BJ (cell line): ENCODE results near the gene EHBP1L1. TPM values are rescaled to one million over a fixed set of nuclear protein-coding genes. Genes with fewer than 3 reads are reported as not detected.
A peak's percentile ranks its signal among the peaks of the same experiment; 100 is the strongest.

Experiments used
- CTCF ChIA-PET: fragments of 350-600 bp; formaldehyde crosslinking; extraction: SDS; loops from one replicate; lab custom pipeline; 2021; ENCODE audit warnings: antibody characterized with exemption, inconsistent platforms; lab: Yijun Ruan, JAX
- POLR2A ChIA-PET: fragments of 300-600 bp; sonication (Branson Sonifier 250); formaldehyde crosslinking; extraction: SDS; loops from one replicate; lab custom pipeline; 2021; ENCODE audit warnings: antibody characterized with exemption; lab: Charles Lee
- DNase-seq: peaks from one replicate; pipeline ENCODE4 v3.0.0-alpha.2; 2011; ENCODE audit warnings: low read depth
- H3K27me3 ChIP-seq: 2 replicates; pipeline ENCODE4 v1.6.0; 2011; ENCODE audit warnings: low read length; ENCODE audit not compliant: control insufficient read depth, insufficient read depth
- H3K36me3 ChIP-seq: 2 replicates; pipeline ENCODE4 v1.5.1; 2011; ENCODE audit warnings: low read length; ENCODE audit not compliant: control insufficient read depth, insufficient read depth
- H3K4me3 ChIP-seq: 2 replicates; pipeline ENCODE4 v1.5.1; 2011; ENCODE audit warnings: low read depth, mild to moderate bottlenecking, control low read depth, low read length
- polyA plus RNA-seq: library from polyadenylated mRNA; depleted of rRNA; stranded (reverse); fragments of >200 nt; gene quantifications from 2 replicates; pipeline ENCODE4 v1.2.3, GENCODE V29; 2011
- TF ChIP-seq, protein P1 (sequence below): IDR thresholded peaks from 2 replicates; pipeline ENCODE4 v1.5.1; 2011; ENCODE audit warnings: low read depth, mild to moderate bottlenecking, control low read depth, inconsistent platforms, low read length, moderate library complexity; ENCODE audit not compliant: insufficient read depth

The EHBP1L1 gene
- polyA plus RNA-seq, 1 experiment: 30.9 TPM

DNA sequence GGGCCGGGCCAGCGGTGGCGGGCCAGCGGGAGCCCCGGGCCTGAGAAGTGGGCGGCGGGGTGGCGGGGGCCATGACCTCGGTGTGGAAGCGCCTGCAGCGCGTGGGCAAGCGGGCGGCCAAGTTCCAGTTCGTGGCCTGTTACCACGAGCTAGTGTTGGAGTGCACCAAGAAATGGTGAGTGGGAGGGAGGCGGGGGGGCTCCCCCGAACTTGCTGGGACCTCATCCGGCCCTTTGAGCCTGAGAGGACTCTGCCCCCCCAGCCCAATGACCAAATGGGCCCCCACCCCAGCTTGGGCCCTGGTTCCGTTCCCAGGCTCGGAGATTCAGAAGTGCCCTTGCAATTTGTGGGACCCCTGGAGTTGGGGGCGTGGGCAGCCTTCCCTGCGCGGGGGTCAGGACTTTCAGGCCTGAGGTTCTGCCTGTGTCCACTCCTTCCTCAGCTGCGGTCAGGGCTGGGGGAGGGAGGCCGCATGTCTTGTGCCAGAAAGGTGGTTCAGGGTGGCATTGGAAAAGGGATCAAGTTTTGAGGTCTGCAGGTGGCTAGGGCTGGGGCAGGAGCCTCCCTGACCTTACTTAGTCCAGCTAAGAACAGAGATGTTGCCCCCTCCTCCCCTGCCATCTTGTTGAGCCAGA is 496 bp downstream of the EHBP1L1 start:
- CTCF ChIA-PET: interaction anchor here (0.6 to 3.9 kb wide), 9 partner anchors 10 to 159 kb away, joined by 3 to 25 read pairs (median 5); partner anchors contain the start of gene KCNK7

DNA sequence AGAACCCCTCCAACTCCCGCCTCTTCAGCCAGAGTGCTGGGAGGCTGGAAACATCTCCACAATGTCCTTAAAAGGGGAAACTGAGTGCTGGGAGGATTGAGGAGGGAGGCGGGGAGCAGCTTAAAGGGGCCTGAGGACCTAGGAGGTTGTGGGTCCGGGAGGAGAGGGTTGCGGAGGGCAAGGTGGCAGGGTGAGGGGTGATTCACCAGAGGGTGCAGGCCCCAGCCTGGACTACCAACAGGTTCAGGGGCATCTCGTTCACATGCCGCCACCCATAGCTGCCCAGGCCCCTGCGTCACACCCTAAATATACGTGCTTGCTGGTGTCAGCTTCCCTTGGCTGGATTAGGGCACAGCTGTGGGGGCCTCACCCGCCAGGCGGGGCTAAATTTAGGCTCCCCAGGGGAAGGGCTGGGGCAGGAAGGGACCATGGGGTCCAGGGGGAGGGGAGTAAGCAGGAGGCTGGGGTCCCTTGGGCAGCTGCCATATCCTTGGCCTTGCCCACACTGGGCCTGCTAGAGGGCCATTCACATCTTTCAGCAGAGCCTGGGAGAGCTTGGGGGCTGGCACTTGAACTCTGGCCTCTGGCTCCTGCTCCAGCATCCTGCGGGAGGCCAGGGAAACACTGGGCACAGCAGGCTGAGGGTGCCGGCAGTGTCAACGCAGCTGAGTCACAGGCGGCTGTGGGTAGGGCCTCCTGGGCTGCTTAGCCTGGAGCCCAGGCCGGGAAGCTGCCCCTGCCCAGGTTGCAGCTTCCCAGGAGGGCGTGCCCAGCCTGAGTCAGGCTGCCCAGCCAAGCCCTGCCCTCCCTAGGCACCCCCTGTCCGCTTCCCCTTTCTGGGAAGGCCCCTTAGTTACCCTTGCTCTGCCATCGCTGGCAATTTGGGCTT is 1.3 kb downstream of the EHBP1L1 start:
- no peak for DNase-seq
- H3K4me3 ChIP-seq: peak overlapping the region; percentile 74
- ChIA-PET POLR2A (interaction anchor here (0.6 kb wide), 1 partner anchor 145 kb away, joined by 9 read pairs; no protein-coding TSS in a partner anchor), CTCF (interaction anchor here (0.6 to 3.9 kb wide), 10 partner anchors 9 to 160 kb away, joined by 3 to 25 read pairs (median 4); partner anchors contain the start of genes KCNK7 and PCNX3)
- peaks cover 30% of the 10 kb centered on the region for H3K36me3 ChIP-seq
- H3K27me3 ChIP-seq: no peaks in the 10 kb centered on the region
- TF ChIP-seq, protein P1, sequence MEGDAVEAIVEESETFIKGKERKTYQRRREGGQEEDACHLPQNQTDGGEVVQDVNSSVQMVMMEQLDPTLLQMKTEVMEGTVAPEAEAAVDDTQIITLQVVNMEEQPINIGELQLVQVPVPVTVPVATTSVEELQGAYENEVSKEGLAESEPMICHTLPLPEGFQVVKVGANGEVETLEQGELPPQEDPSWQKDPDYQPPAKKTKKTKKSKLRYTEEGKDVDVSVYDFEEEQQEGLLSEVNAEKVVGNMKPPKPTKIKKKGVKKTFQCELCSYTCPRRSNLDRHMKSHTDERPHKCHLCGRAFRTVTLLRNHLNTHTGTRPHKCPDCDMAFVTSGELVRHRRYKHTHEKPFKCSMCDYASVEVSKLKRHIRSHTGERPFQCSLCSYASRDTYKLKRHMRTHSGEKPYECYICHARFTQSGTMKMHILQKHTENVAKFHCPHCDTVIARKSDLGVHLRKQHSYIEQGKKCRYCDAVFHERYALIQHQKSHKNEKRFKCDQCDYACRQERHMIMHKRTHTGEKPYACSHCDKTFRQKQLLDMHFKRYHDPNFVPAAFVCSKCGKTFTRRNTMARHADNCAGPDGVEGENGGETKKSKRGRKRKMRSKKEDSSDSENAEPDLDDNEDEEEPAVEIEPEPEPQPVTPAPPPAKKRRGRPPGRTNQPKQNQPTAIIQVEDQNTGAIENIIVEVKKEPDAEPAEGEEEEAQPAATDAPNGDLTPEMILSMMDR: no peak

More for the DNA sequence above, 496 bp downstream of the EHBP1L1 start:
- DNase-seq: no peak
- peaks cover 27% of the 10 kb centered on the region for H3K36me3 ChIP-seq
- POLR2A ChIA-PET: interaction anchor here (0.6 kb wide), 1 partner anchor 144 kb away, joined by 9 read pairs; no protein-coding TSS in a partner anchor
- H3K27me3 ChIP-seq: no peaks in the 10 kb centered on the region
- H3K4me3 ChIP-seq: peak overlapping the region; percentile 74
- TF ChIP-seq, protein P1: no peak

DNA sequence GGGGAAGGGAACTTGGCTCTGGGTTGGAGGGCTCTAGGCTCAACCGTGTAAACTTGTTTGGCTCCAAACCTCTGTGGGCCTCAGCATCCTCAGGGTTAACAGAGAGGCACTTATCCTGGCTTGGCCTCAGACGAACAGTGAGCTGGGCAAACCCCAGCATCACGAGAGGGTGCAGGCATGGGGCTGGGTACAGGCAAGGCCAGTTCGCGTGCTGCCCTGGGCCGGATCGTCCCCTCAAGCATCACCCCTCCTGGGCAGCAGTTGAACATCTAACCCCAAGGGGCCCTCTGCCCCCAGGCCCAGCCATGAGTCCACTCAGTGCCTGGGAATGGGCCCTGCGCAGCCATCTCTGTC is 1.9 kb downstream of the EHBP1L1 start:
- H3K4me3 ChIP-seq: peak overlapping the region; percentile 74
- ChIA-PET CTCF (interaction anchor here (1.0 to 3.9 kb wide), 6 partner anchors 9 to 37 kb away, joined by 3 to 25 read pairs (median 8); partner anchors contain the start of genes KCNK7 and PCNX3), POLR2A (no interaction called here)
- peaks cover 30% of the 10 kb centered on the region for H3K36me3 ChIP-seq
- DNase-seq: no peak
- TF ChIP-seq, protein P1: no peak
- H3K27me3 ChIP-seq: no peaks in the 10 kb centered on the region

DNA sequence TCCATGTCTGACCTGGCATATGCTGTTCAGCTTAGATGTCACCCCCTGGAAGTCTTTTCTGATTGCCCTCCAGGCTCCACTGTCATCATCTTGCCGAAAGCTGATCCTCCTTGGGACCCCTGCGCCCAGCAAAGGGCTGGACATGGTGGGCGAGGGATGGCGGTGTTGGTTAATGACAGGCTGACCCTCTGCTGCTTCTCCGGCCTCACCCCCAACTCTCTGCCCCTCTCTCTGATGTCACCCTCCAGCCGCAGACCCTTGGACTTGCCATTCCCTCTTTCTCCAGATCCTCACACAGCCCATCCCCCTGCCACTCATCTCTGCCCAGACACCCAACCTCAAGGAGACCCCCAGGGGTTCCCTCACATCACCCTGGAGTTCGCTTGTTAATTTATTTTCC is 2.3 kb downstream of the EHBP1L1 start:
- peaks cover 30% of the 10 kb centered on the region for H3K36me3 ChIP-seq
- ChIA-PET CTCF (interaction anchor here (0.7 to 3.9 kb wide), 6 partner anchors 8 to 38 kb away, joined by 3 to 25 read pairs (median 8); partner anchors contain the start of gene KCNK7), POLR2A (interaction anchor here (0.6 kb wide), 1 partner anchor 159 kb away, joined by 3 read pairs; no protein-coding TSS in a partner anchor)

More for the DNA sequence above, 2.3 kb downstream of the EHBP1L1 start:
- Histone ChIP-seq H3K27me3 (no peaks in the 10 kb centered on the region), H3K4me3 (no peak overlapping the region)
- DNase-seq: no peak
- TF ChIP-seq, protein P1: no peak
